Measurements from ENCODE around the gene RALGAPB.

DNA sequence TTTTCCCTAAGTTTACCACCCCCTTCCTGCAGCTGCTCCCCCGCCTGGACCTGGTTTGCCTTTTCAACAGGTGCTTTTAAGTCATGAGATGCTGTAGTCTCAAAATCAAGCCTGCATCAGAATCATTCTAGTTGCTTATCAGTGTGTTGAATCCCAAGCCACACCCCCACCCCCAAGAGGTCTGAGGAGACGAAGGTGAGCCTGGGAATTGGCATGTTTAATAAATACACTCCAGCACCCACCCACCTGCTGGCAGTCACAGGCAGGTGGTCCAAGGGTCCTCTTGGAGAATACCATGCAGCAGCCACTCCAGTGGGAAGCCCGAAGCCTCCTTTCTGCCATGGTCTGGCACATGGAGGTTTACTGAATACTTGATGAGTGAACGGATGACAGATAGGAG is 107.3 kb downstream of the RALGAPB start:
- no peak for TF ChIP-seq POLR2A (IDR thresholded peaks at IDR 0.05; ENCODE audit: low read depth, low read length)
- TF ChIP-seq POLR2AphosphoS5 (IDR thresholded peaks at IDR 0.05; ENCODE audit: low read depth, low read length), result no peak
